HG03064 (cell line): ENCODE data around the gene NIPBL.

ENCODE experiments used
- ATAC-seq: cut with Tn5 transposase; IDR thresholded peaks from one replicate; pipeline ENCODE4 v1.9.1; 2021; ENCODE audit warnings: low read depth; ENCODE audit not compliant: unreplicated experiment

NIPBL gene

DNA sequence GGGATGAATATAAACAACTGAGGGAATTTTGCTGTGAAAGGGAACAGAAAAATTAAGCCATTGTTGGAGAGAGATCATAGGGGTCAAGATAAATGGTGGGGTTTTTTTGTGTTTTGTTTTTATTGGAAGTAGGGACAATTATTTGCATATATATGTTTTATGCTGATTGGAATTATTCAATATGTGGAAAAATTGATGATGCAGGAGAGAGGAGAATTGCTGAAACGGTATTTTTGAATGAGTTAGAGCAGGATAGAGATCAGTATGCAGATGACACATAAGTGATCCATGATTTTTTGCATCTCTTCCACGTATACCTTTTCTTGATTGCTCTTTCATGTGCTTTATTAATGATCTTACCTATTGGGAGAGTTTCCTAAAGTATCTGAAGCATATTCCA is 67.5 kb downstream of the NIPBL start:
- no peak for ATAC-seq

DNA sequence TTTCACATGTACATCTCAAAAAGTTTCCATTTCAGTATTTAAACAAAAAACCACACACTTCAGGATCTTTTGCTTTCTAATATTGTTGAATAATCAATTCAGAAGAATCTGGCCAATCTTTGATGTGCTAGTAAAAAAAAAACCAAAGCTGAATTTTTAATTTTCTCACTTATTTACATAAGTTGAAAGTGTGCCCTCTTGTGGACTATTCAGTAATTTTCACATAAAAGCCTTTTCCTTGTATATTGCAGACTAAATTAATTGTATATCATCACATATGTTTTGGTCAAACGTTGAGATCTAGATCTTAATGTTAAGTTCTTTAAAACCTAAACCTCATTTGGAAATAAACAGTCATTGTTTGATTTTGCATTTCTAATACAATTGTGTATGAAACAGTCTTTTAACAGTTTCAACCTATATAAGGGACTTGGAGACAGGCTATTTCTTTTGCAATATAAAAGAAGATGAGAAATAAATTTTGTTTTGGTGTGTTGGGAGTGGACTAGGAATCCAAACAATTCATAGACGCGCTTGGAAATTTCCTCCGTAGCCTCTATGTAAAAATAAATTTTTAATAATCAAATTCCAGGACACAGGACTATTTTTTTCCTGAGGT is 68.1 kb downstream of the NIPBL start:
- no peak for ATAC-seq

DNA sequence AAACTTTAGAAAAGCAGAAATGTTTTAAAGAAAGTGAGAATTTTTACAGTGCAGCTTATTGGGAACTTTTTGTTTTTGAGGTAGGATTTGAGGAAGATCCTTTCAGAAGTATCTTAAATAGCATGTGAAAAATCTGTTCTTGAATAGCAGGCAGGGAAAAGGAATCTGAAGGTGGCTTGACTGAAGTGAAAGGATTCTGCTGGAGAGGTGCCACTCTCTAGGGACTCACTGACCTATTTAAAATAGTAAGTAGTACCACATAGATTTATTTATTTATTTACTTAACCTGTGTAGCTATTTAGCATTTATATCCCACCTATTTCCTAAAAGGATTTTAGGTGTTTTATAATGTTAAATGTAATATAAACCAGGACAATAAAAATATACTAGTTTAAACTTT is 69.1 kb downstream of the NIPBL start:
- ATAC-seq: no peak

DNA sequence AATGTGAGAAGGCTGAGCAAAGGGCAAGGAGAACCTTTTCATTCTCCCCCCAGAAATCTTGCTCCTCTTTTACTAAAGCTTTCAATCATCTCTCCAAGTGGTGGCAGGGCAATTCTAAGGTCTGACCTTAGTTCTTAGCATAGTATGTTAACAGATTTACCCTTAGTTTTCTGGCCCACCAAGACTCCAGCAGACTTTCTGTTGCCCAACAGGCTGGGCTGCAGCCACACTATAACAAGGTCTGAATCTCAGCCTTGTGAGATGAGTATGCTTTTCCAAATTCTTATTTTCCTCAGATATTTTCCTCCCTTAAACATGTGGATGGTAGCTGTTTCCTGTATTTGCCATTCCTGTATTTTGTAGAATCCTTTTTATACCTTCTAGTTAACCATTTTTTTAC is 69.5 kb downstream of the NIPBL start:
- ATAC-seq: no peak

DNA sequence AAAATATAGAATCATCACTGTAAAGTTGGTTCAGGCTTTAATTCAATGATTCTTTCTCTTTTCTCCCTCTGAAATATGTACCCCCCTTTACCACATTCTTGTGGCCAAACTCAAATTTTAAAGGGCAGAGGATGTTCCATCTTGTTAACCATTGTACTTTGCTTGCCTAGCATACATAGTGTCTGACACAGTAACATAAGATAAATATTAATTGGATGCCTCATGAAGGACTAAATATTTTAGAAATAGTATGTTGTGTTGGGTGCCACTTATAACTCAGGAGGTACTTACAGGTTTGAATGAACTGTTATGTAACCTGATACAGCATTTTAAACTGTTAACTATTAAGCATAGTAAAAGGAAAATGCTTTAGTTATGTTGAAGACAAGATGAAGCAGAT is 71.5 kb downstream of the NIPBL start:
- ATAC-seq: no peak

DNA sequence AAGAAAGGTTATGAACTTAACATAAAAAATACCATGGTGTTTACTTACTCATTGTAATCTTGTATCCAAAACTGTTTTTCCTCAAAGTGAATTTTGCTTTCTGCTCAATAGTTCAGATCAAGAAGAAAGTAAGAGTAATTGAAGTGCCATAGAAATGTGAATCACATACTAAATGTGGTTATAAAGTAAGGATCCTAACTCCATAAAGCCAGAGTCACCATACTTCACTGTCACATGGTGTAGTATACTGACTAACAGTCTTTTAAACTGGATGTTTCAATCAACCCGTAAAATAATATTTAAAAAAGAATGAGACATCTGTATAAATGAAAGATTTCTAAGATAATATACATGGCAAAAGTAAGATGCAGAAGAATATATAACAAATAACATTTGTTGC is 72.1 kb downstream of the NIPBL start:
- ATAC-seq: no peak

DNA sequence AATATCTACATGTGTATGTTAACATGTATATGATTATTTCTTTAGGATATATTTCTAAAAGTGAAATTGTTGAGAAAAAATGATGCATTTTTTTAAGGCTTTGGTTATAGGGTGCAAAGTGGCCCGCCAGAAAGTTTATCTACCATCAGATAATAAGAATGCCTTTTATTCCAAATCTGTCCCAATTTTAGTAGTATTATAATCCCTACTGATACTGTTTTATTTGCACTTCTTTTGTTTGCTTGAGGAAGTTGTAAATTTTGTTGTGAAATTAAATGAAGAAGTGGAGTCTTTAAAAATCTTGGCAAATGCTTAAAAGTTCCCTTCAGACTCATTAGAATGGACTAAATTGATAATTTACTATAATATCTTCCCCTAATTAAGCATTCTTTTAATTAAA is 73.0 kb downstream of the NIPBL start:
- no peak for ATAC-seq

DNA sequence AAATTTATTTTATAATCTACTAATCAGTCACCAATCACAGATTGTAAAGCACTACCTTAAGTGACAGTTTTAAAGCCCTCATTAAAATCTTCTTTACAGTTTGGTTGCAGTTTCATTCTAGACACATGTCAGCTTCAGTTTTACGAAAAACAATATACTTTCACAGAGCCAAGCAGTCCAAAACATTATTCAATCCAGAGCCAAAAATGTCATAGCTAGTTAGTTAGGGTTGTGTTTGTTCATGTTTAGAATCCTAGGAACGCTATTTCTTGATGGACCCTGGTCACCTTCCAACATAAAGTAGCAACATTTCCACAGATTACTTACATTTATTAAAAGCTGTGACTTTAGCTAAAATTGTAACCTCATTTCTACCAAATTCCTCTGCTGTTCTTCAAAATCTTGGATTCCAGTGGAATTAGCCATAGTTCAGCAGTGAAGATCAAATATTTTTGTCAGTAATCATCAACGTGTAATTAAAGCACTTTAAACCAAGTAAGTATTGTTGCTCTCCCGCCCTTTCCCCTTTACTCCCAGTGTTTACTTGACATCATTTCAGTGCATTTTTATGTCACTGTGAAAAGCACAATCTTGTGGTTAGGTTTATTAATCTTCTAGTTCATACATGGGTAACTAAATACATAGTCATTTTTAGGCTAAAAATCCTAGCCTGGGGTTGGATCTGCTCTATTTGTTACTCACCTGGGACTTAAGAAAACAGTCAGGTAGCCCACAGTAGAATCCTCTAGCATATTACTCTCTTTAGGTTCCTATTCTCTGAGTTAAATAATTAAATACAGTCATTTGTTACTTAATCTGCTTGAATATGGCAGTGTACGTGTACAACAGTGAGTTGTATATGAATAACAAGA is 74.3 kb downstream of the NIPBL start:
- ATAC-seq: no peak

DNA sequence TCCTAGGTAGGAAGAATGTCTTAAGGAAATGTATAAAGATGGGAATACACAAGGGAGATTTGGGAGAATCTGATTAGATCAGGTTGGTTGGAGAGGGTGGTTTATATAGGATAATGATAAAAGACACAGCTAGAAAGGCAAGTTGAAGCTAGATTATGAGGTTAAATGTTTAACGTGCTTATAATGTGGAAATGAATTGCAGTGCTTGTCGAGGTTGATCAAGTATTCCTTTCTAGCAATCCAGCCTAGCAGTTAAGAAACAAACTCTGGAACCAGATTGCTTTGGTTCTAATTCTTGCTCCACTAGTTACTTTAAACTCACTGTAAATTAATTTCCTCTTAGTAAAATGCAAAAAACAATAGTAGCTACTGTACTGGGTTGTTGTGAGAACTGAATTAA is 76.5 kb downstream of the NIPBL start:
- no peak for ATAC-seq

DNA sequence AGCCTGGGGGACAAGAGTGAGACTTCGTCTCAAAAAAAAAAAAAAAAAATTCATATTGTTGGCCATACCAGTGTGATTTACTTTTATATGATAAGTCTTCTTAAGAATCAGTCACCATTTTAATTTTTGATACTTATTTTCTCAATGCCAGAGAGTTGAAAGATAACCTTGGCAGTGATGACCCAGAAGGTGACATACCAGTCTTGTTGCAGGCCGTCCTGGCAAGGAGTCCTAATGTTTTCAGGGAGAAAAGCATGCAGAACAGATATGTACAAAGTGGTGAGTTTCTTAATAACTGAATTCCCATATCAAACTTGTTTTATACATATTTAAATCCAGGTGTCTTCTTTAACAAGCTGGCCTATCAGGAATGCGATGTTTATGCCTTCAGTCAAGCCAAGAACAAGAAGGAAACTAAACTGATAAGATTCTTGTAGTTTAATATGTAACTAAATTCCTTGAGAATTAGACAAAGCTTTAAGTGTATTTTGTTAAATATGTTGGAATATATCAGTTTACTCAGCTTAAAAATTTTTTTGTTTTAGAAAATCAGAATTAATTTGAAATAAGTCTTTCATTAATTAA is 81.5 kb downstream of the NIPBL start:
- no peak for ATAC-seq

DNA sequence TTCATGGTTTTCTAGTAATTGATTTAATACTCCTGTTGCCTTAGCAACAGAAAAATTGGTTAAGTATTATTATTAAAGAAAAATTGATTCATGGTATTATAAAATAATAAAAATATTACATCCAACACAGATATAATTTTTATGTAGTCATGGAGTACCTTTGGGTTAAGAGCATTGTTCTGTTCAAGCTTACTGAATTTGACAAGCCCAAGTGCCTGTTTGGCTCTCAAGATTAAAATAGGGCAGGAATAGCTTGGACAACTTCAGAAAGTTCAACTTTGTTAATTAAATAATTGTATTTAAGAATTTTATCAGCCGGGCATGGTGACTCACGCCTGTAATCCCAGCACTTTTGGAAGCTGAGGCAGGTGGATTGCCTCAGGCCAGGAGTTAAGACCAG is 82.0 kb downstream of the NIPBL start:
- ATAC-seq: no peak

DNA sequence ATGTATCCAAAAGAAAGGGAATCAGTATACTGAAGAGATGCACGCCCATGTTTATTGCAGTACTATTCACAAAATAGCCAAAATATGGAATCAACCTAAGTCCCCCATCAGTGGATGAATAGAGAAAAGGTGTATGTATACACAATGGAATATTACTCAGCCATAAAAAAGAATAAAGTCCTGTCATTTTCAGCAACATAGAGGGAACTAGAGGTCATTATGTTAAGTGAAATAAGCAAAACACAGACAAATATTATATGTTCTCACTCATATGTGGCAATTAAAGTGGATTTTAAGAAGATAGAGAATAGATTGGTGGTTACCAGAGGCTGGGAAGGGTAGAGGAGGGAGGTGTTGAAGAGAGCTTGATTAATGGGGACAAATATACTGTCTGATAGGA is 88.6 kb downstream of the NIPBL start:
- no peak for ATAC-seq

DNA sequence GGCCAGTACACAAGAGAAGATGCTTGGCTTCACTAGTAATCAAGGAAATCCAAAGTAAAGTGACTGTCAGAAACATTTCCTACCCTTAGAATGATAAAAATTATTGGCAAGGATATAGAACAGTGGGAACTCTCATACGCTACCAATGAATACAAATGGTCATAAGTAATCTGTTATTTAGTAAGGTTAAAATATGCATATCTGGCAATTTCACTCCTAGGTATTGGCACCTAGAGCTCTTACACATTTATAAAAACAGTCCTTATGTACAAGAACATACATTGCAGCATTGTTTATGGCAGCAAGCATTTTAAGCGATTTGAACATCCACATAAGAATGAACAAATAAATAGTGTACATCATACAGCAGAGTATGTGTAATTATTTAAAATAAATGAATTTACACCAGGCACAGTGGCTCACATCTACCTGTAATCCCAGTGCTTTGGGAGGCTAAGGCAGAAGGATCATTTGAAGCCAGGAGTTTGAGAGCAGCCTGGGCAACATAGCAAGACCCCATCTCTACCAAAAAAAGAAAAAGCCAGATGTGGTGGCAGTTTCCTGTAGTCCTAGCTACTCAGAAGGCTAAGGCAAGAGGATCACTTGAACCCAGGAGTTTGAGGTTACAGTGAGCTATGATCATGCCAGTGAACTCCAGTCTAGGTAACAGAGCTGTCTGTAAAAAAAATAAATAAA is 93.3 kb downstream of the NIPBL start:
- ATAC-seq: no peak

DNA sequence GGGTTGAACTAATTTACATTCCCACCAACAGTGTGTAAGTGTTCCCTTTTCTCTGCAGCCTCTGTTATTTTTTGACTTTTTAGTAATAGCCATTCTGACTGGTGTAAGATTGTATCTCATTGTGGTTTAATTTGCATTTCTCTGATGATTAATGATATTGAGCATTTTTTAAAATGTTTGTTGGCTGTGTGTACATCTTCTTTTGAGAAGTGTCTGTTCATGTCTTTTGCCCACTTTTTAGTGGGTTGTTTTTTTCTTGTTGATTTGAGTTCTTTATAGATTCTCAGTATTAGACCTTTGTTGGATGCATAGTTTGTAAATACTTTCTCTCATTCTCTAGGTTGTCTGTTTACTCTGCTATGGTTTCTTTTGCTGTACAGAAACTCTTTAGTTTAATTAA is 101.6 kb downstream of the NIPBL start:
- no peak for ATAC-seq

DNA sequence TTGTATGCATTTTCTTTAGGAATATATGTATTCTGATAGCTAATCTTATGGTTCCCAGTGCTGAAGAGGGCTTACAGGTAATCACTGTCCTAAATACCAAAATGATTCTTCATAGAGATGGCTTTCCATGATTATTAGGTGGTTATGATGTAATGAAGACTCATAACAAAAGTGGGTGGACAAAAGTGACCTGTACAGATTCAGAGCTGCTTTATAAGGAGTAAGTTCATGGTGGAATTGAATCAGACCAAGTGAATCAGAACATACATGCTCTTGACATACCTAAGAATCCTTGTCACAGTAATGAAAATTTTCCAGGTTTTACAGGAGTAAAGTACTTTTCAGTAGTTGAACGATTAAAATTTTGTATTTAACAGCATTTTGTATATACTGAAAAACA is 105.6 kb downstream of the NIPBL start:
- no peak for ATAC-seq

DNA sequence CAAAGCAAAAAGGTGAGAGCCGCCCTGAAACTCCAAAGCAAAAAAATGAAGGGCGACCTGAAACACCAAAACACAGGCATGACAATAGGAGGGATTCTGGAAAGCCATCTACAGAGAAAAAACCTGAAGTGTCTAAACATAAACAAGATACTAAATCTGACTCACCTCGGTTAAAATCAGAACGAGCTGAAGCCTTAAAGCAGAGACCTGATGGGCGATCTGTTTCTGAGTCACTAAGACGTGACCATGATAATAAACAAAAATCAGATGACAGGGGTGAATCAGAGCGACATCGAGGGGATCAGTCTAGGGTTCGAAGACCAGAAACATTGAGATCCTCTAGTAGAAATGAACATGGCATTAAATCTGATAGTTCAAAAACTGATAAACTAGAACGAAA is 108.8 kb downstream of the NIPBL start:
- ATAC-seq: no peak

DNA sequence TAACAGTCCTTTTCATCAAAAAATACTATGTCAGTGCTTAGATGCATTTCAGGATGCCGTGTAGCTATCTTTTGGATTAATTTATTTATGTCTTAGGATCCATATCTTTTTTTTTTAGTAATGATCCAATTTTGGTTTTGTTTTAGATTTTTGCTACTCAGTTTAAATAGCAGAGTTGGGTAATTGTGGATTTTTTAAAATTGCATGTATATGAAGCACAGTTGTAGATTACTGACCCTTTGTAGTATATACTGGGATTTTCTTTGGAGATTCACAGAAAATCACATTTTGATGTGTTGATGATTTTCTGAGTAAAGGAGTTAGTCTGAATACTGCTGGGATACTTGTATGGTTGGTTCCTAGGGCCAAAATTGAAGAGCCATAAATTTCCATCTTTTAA is 111.8 kb downstream of the NIPBL start:
- ATAC-seq: no peak

DNA sequence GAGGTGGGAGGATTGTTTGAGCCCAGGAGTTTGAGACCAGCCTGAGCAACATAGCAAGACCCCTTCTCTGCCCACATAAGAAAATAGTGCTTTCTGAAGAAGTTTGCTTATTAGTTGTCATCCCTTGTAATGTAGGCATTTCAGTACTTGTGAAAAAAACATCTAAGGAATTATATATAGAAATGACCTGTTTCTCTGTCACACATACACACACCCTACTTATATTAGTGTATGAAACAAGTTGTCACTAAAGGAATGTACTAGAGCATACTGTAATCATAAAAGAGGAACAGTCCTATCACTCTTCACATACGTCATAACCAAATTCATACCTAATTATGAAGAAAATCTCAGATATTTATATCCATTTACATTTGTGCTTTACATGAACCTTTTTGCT is 122.0 kb downstream of the NIPBL start:
- ATAC-seq: no peak

DNA sequence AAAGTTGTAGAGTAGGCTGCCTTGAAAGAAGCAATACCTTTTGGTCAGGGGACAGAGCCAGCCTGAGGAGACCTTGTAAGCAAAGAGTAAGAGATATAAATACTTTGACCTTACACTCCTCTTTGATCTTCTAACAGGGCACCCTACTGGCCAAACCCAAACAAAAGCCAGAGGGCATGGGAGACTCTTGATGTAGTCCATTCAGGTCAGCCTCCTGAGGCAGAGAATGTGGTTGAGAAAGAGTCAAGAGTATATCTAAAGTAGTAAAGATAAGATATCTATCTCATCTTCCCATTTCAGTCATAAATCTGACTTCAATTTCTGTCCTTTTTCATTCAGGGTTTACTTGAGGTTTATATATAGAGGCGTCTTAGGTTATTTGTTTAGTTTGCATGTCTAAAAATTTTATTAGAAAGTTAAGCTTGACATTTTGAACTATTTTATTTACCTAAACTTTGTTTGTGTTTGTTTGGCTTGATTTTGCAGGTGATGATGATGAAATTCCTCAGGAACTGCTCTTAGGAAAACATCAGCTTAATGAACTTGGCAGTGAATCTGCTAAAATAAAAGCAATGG is 125.7 kb downstream of the NIPBL start:
- ATAC-seq: no peak

DNA sequence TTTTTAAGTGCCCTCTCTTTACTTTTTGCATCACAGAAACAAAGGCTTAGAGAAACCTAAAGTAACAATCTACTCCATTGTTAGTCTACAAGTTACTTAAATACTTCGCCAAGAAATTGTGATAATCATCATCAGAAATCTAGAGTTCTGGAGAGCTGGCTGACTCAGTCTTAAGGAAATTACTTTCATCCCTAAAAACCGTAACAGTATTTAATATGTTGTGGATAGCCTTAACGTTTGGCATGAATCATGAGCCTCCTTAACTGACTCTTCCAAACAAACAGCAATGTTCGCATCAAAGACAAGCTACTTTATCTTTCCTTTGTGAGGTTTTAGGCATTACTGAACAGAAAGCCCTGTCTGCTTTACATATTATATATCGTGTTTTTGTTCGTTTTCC is 128.7 kb downstream of the NIPBL start:
- ATAC-seq: no peak

DNA sequence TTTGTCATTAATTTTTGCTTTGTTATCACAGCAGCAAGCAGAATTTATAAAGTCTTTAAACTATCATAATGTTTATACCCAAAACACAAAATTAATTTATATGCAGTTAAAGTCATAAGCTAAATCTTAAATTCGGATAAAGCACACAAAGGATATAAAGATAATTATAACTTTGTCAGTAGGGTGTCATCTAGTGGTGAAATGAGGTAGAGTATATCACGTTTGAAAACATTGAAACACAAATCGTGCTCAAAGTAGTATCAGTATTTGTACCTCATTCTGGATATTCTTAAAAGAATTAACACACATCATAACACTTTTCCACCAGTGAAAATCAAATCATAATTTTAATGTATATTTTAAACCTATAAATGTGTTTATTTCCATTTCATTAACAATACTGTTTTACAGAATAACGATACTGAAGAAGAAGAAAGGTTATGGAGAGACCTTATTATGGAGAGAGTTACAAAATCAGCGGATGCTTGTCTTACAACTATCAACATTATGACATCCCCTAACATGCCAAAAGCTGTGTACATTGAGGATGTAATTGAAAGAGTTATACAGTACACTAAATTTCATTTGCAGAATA is 129.5 kb downstream of the NIPBL start:
- ATAC-seq: no peak
